Thyroid gland (tissue), 4 donors: ENCODE results near the gene KREMEN1. TPM values are rescaled to one million over a fixed set of nuclear protein-coding genes. Genes with fewer than 3 reads are reported as not detected.

Experiments
- DNase-seq, 2 donors: peaks; one replicate each; pipeline ENCODE4 v3.0.0-alpha.2; 2019
- H3K27ac ChIP-seq, 3 donors: fragments of 200-600 bp; sonication (generic); 1 replicate in 2 of 3; 2 replicates in 1 of 3; pipeline ENCODE4 v1.5.1; 2016 to 2019; ENCODE audit warnings: mild to moderate bottlenecking in 1 of 3, moderate library complexity in 1 of 3
- H3K27me3 ChIP-seq: fragments of 200-600 bp; sonication (generic); one replicate; pipeline ENCODE4 v1.5.1; 2019
- H3K36me3 ChIP-seq, 2 donors: fragments of 200-600 bp; sonication (generic); one replicate each; pipeline ENCODE4 v1.5.1; 2016 to 2019
- H3K4me1 ChIP-seq, 2 donors: fragments of 200-600 bp; sonication (generic); one replicate each; pipeline ENCODE4 v1.5.1; 2017 to 2019
- H3K4me3 ChIP-seq, 3 donors: fragments of 200-600 bp; sonication (generic); replicated peaks in 1 of 3; 1 replicate in 2 of 3; 2 replicates in 1 of 3; pipeline ENCODE4 v1.5.1; 2016; ENCODE audit warnings: mild to moderate bottlenecking in 1 of 3
- H3K9me3 ChIP-seq: fragments of 200-600 bp; sonication (generic); one replicate; pipeline ENCODE4 v1.5.1; 2017
- CTCF ChIP-seq, 6 experiments: fragments of 200-600 bp in 3 of 6; fragments of 450-650 bp in 3 of 6; sonication (generic) in 3 of 6; IDR thresholded peaks; one replicate each; pipeline ENCODE4 v1.5.1; 2016 to 2019; ENCODE audit warnings: antibody characterized with exemption in 6 of 6, mild to moderate bottlenecking in 2 of 6, inconsistent platforms in 1 of 6, moderate library complexity in 1 of 6
- POLR2A ChIP-seq, 2 donors: fragments of 450-650 bp; IDR thresholded peaks; one replicate each; pipeline ENCODE4 v1.6.1; 2017; ENCODE audit warnings: antibody characterized with exemption in 2 of 2, mild to moderate bottlenecking in 2 of 2, moderate library complexity in 1 of 2
- WGBS, 2 donors: methylation state at CpG; one replicate each; pipeline ENCODE4 v1.1.5; 2017; 5-methylcytosine and 5-hydroxymethylcytosine counted together
- intact Hi-C: fragments of 100-400 bp; cut with DNase I; formaldehyde crosslinking; loops from one replicate; pipeline ENCODE4 v1.15.1; 2023
- total RNA-seq, 4 donors: library from RNA; depleted of rRNA; stranded (reverse); fragments of >200 nt; gene quantifications; one replicate each; pipeline ENCODE4 v1.2.3, GENCODE V29; 2016

Gene KREMEN1
- total RNA-seq, 4 donors from 2014 or later: 18.1 to 27.1 (median 25.6) TPM

- Histone ChIP-seq H3K9me3 (no peaks in the 10 kb centered on the region), H3K4me1 (peaks cover 29 to 44% of the 10 kb centered on the region in 2 donors), H3K4me3 (no peak overlapping the region), H3K36me3 (no peaks in the 10 kb centered on the region), H3K27me3 (no peaks in the 10 kb centered on the region), H3K27ac (peak overlapping the region; percentile 88 to 96 (median 90))
- intact Hi-C loops: no loop called here
- TF ChIP-seq POLR2A (IDR thresholded peaks at IDR 0.05) (no peak), CTCF (IDR thresholded peaks at IDR 0.05) (no peak)
- WGBS, 2 donors: 94 to 95% methylated on average over 9 of the region's 9 CpGs
- DNase-seq: no peak
Measured at GRCh38 chr22:29029202-29030000, 43.4 kb upstream of the KREMEN1 start.

GRCh38 chr22:29030016-29030617, 42.7 kb upstream of the KREMEN1 start:
- intact Hi-C loops: loop anchor here (10.0 kb wide), 1 partner anchor 115 kb away; no protein-coding TSS in a partner anchor
- 22 to 31% methylated on average over 20 of the region's 20 CpGs for WGBS, 2 donors

GRCh38 chr22:29030618-29031226, 42.1 kb upstream of the KREMEN1 start:
- DNase-seq: peak; percentile 95 to 96
- H3K36me3 ChIP-seq: no peaks in the 10 kb centered on the region
- peak overlapping the region in 2 of 3 donors; percentile 16 to 44 for H3K4me3 ChIP-seq
- H3K27ac ChIP-seq: peak overlapping the region; percentile 88 to 96 (median 90)
- intact Hi-C loops: loop anchor here (10.0 kb wide), 1 partner anchor 116 kb away; no protein-coding TSS in a partner anchor
- peaks cover 29 to 44% of the 10 kb centered on the region in 2 donors for H3K4me1 ChIP-seq
- H3K27me3 ChIP-seq: no peaks in the 10 kb centered on the region
- TF ChIP-seq CTCF (IDR thresholded peaks at IDR 0.05): no peak
- peak in 1 of 2 donors; percentile 27 for TF ChIP-seq POLR2A (IDR thresholded peaks at IDR 0.05)
- H3K9me3 ChIP-seq: no peaks in the 10 kb centered on the region
- 3 to 11% methylated on average over 25 to 28 of the region's 32 CpGs for WGBS, 2 donors

More at GRCh38 chr22:29030016-29030617, 42.7 kb upstream of the KREMEN1 start:
- Histone ChIP-seq H3K4me1 (peaks cover 29 to 44% of the 10 kb centered on the region in 2 donors), H3K27ac (peak overlapping the region; percentile 88 to 96 (median 90)), H3K36me3 (no peaks in the 10 kb centered on the region), H3K27me3 (no peaks in the 10 kb centered on the region), H3K4me3 (peak overlapping the region in 2 of 3 donors; percentile 16 to 44), H3K9me3 (no peaks in the 10 kb centered on the region)
- DNase-seq: peak in 1 of 2 donors; percentile 27
- TF ChIP-seq POLR2A (IDR thresholded peaks at IDR 0.05) (no peak), CTCF (IDR thresholded peaks at IDR 0.05) (no peak)

GRCh38 chr22:29031227-29032011, 41.4 kb upstream of the KREMEN1 start:
- Histone ChIP-seq H3K27ac (peak overlapping the region; percentile 88 to 96 (median 90)), H3K4me3 (peak overlapping the region in 1 of 3 donors; percentile 44), H3K27me3 (no peaks in the 10 kb centered on the region), H3K4me1 (peaks cover 29 to 44% of the 10 kb centered on the region in 2 donors), H3K9me3 (no peaks in the 10 kb centered on the region), H3K36me3 (no peaks in the 10 kb centered on the region)
- intact Hi-C loops: loop anchor here (10.0 kb wide), 1 partner anchor 117 kb away; no protein-coding TSS in a partner anchor
- TF ChIP-seq CTCF (IDR thresholded peaks at IDR 0.05) (peak in 3 of 6 experiments; percentile 2 to 19 (median 5)), POLR2A (IDR thresholded peaks at IDR 0.05) (peak in 1 of 2 donors; percentile 58)
- DNase-seq: peak; percentile 91 to 93
- 18 to 25% methylated on average over 18 of the region's 18 CpGs for WGBS, 2 donors
